ENCODE data around the gene SKP1.

Gene SKP1

DNA sequence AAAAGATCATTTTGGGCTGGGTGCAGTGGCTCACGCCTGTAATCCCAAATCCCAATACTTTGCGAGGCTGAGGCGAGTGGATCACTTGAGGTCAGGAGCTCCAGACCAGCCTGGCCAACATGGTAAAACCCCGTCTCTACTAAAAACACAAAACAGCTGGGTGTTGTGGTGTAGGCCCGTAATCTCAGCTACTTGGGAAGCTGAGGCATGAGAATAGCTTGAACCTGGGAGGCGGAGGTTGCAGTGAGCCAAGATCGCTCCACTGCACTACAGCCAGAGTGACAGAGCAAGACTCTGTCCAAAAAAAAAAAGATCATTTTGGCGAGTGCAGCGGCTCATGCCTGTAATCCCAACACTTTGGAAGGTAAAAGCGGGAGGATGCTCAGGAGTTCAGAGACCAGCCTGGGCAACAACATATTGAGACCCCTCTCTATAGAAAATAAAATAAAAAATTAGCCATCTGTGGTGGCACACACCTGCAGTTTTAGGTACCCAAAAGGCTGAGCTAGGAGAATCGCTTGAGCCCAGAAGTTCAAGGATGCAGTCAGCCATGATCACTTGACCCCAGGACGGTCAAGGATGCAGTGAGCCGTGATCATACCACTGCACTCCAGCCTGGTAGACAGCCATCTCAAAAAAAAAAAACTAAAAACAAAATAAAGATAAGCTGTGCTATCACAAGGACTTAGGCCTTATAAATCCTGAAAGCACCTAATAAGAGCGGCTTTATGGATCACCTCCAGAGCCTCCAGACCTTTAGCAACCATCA lies 32.9 kb upstream of the SKP1 start:
- Histone ChIP-seq H3K27ac (ENCODE audit: low read length, poor library complexity, severe bottlenecking) (no peak overlapping the region), H4K91ac (ENCODE audit: low read length) (no peak overlapping the region), H3K36me3 (ENCODE audit: control insufficient read depth in 1 of 2, insufficient read depth in 2 of 2, low read depth in 1 of 2, low read length in 2 of 2) (peaks cover 3 to 26% of the 10 kb centered on the region in 2 experiments), H3K4me1 (ENCODE audit: control insufficient read depth, insufficient read depth, low read depth, low read length) (peaks cover 13% of the 10 kb centered on the region), H4K8ac (ENCODE audit: low read length) (no peak overlapping the region), H3K9ac (ENCODE audit: low read length) (no peak overlapping the region), H2BK120ac (ENCODE audit: low read depth, low read length) (no peak overlapping the region), H3K4ac (ENCODE audit: low read depth in 1 of 2, low read length in 2 of 2) (no peak overlapping the region), H3K27me3 (ENCODE audit: control insufficient read depth in 1 of 2, insufficient read depth in 1 of 2, low read length in 2 of 2) (no peaks in the 10 kb centered on the region), H2BK15ac (ENCODE audit: low read depth, poor library complexity, severe bottlenecking) (no peak overlapping the region), H3K14ac (ENCODE audit: low read length in 2 of 2) (no peak overlapping the region), H2AK5ac (ENCODE audit: low read length, severe bottlenecking) (no peak overlapping the region), H3K79me1 (replicated peaks; ENCODE audit: low read length, poor library complexity, severe bottlenecking) (no peaks in the 10 kb centered on the region), H2BK12ac (ENCODE audit: low read length in 2 of 2) (no peak overlapping the region), H2BK5ac (ENCODE audit: low read depth, low read length, poor library complexity, severe bottlenecking) (no peak overlapping the region), H3K4me2 (ENCODE audit: low read length, poor library complexity, severe bottlenecking) (no peak overlapping the region), H3K18ac (ENCODE audit: low read depth in 1 of 2, low read length in 2 of 2) (no peak overlapping the region), H3K9me3 (ENCODE audit: control insufficient read depth, low read length) (peaks cover 9% of the 10 kb centered on the region), H3K23ac (ENCODE audit: low read length in 2 of 2) (no peak overlapping the region), H2AFZ (ENCODE audit: low read depth, low read length) (no peak overlapping the region), H3K4me3 (ENCODE audit: insufficient read depth in 1 of 2, low read depth in 1 of 2, low read length in 2 of 2) (no peak overlapping the region)
- no peak for DNase-seq
- WGBS: 96% methylated on average over 13 of the region's 14 CpGs

DNA sequence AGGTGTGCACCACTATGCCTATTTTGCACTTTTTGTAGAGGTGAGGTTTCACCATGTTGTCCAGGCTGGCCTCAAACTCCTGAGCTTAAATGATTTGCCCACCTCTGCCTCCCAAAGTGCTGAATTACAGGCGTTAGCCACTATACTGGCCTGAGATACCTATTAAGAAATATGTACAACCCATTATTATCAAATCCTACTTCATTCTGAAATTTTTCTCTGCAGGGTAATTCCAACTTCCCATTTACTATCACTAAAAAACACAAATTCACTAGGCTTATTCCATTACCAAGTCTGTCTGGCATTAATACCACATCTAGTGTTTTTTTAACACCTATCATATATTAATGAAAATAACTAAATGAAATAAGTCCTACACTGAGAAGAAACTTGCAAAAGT lies 30.9 kb upstream of the SKP1 start:
- H2BK5ac ChIP-seq (ENCODE audit: low read depth, low read length, poor library complexity, severe bottlenecking): no peak overlapping the region
- H3K9ac ChIP-seq (ENCODE audit: low read length): no peak overlapping the region
- no peak overlapping the region for H2BK120ac ChIP-seq (ENCODE audit: low read depth, low read length)
- no peak overlapping the region for H3K18ac ChIP-seq (ENCODE audit: low read depth in 1 of 2, low read length in 2 of 2)
- WGBS: 93% methylated on average over 1 of the region's 1 CpG
- H3K27ac ChIP-seq (ENCODE audit: low read length, poor library complexity, severe bottlenecking): no peak overlapping the region
- no peak overlapping the region for H2AK5ac ChIP-seq (ENCODE audit: low read length, severe bottlenecking)
- no peak for DNase-seq
- no peak overlapping the region for H2BK12ac ChIP-seq (ENCODE audit: low read length in 2 of 2)
- no peak overlapping the region for H3K14ac ChIP-seq (ENCODE audit: low read length in 2 of 2)
- no peak overlapping the region for H3K4me2 ChIP-seq (ENCODE audit: low read length, poor library complexity, severe bottlenecking)
- H4K8ac ChIP-seq (ENCODE audit: low read length): no peak overlapping the region
- no peak overlapping the region for H3K23ac ChIP-seq (ENCODE audit: low read length in 2 of 2)
- H3K4me3 ChIP-seq (ENCODE audit: insufficient read depth in 1 of 2, low read depth in 1 of 2, low read length in 2 of 2): no peak overlapping the region
- no peak overlapping the region for H4K91ac ChIP-seq (ENCODE audit: low read length)
- H3K9me3 ChIP-seq (ENCODE audit: control insufficient read depth, low read length): peaks cover under 1% of the 10 kb centered on the region
- no peak overlapping the region for H2AFZ ChIP-seq (ENCODE audit: low read depth, low read length)
- H3K4me1 ChIP-seq (ENCODE audit: control insufficient read depth, insufficient read depth, low read depth, low read length): peaks cover 16% of the 10 kb centered on the region
- no peak overlapping the region for H2BK15ac ChIP-seq (ENCODE audit: low read depth, poor library complexity, severe bottlenecking)
- H3K4ac ChIP-seq (ENCODE audit: low read depth in 1 of 2, low read length in 2 of 2): no peak overlapping the region
- H3K27me3 ChIP-seq (ENCODE audit: control insufficient read depth in 1 of 2, insufficient read depth in 1 of 2, low read length in 2 of 2): no peaks in the 10 kb centered on the region
- H3K79me1 ChIP-seq (replicated peaks; ENCODE audit: low read length, poor library complexity, severe bottlenecking): peaks cover 1% of the 10 kb centered on the region
- peaks cover 6 to 37% of the 10 kb centered on the region in 2 experiments for H3K36me3 ChIP-seq (ENCODE audit: control insufficient read depth in 1 of 2, insufficient read depth in 2 of 2, low read depth in 1 of 2, low read length in 2 of 2)

DNA sequence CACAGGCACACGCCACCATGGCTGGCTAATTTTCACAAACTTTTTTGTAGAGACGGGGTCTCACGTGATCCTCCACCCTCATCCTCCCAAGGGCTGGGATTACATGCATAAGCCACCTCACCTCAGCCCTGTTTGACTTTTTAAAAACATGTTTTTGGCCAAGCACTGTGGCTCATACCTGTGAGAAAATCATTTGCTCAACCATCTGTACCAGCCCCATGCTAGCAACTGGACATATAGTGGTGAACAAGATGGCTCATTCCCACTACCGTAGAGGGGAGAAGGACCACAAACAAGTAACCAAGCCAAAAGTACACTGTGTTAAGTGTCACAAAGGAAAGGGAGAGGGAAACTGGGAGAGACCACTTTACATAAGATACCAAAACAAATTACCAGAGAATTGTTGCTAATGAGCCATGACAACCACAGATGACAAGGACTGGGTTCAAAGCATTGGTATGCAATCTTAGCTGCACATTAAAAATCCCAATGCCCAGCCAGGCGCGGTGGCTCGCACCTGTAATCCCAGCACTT lies 29.9 kb upstream of the SKP1 start:
- no peak for DNase-seq
- peaks cover 6 to 45% of the 10 kb centered on the region in 2 experiments for H3K36me3 ChIP-seq (ENCODE audit: control insufficient read depth in 1 of 2, insufficient read depth in 2 of 2, low read depth in 1 of 2, low read length in 2 of 2)
- H3K23ac ChIP-seq (ENCODE audit: low read length in 2 of 2): no peak overlapping the region
- H3K14ac ChIP-seq (ENCODE audit: low read length in 2 of 2): no peak overlapping the region
- H2BK120ac ChIP-seq (ENCODE audit: low read depth, low read length): no peak overlapping the region
- no peak overlapping the region for H4K8ac ChIP-seq (ENCODE audit: low read length)
- no peak overlapping the region for H2BK5ac ChIP-seq (ENCODE audit: low read depth, low read length, poor library complexity, severe bottlenecking)
- no peak overlapping the region for H2AK5ac ChIP-seq (ENCODE audit: low read length, severe bottlenecking)
- no peak overlapping the region for H2AFZ ChIP-seq (ENCODE audit: low read depth, low read length)
- no peak overlapping the region for H3K27ac ChIP-seq (ENCODE audit: low read length, poor library complexity, severe bottlenecking)
- no peaks in the 10 kb centered on the region for H3K9me3 ChIP-seq (ENCODE audit: control insufficient read depth, low read length)
- H2BK12ac ChIP-seq (ENCODE audit: low read length in 2 of 2): no peak overlapping the region
- WGBS: 88% methylated on average over 6 of the region's 7 CpGs
- H3K9ac ChIP-seq (ENCODE audit: low read length): no peak overlapping the region
- H3K4me1 ChIP-seq (ENCODE audit: control insufficient read depth, insufficient read depth, low read depth, low read length): peaks cover 16% of the 10 kb centered on the region
- no peak overlapping the region for H3K4me2 ChIP-seq (ENCODE audit: low read length, poor library complexity, severe bottlenecking)
- peaks cover 1% of the 10 kb centered on the region for H3K79me1 ChIP-seq (replicated peaks; ENCODE audit: low read length, poor library complexity, severe bottlenecking)
- H3K18ac ChIP-seq (ENCODE audit: low read depth in 1 of 2, low read length in 2 of 2): no peak overlapping the region
- H3K4me3 ChIP-seq (ENCODE audit: insufficient read depth in 1 of 2, low read depth in 1 of 2, low read length in 2 of 2): no peak overlapping the region
- H4K91ac ChIP-seq (ENCODE audit: low read length): no peak overlapping the region
- no peak overlapping the region for H3K4ac ChIP-seq (ENCODE audit: low read depth in 1 of 2, low read length in 2 of 2)
- H2BK15ac ChIP-seq (ENCODE audit: low read depth, poor library complexity, severe bottlenecking): no peak overlapping the region
- no peaks in the 10 kb centered on the region for H3K27me3 ChIP-seq (ENCODE audit: control insufficient read depth in 1 of 2, insufficient read depth in 1 of 2, low read length in 2 of 2)

DNA sequence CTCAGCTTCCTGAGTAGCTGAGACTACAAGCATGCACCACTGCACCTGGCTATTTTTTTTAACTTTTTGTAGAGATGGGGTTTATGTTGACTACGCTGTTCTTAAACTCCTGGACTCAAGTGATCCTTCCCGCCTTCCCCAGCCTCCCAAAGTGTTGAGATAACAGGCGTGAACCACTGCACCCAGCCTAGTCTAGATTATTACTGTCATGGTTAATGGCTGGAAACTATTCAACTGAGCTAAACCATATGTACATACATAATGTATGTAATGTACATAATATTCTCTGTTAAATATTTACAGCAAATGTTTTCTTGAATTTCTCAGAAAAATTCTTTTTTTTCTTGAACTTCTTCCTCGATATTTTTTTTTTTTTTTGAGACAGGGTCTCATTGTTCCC lies 27.8 kb upstream of the SKP1 start:
- Histone ChIP-seq H3K36me3 (ENCODE audit: control insufficient read depth in 1 of 2, insufficient read depth in 2 of 2, low read depth in 1 of 2, low read length in 2 of 2) (peaks cover 15 to 66% of the 10 kb centered on the region in 2 experiments), H3K4me1 (ENCODE audit: control insufficient read depth, insufficient read depth, low read depth, low read length) (peaks cover 14% of the 10 kb centered on the region), H3K4me3 (ENCODE audit: insufficient read depth in 1 of 2, low read depth in 1 of 2, low read length in 2 of 2) (no peak overlapping the region), H2BK15ac (ENCODE audit: low read depth, poor library complexity, severe bottlenecking) (no peak overlapping the region), H3K9ac (ENCODE audit: low read length) (no peak overlapping the region), H2AFZ (ENCODE audit: low read depth, low read length) (no peak overlapping the region), H4K91ac (ENCODE audit: low read length) (no peak overlapping the region), H3K4me2 (ENCODE audit: low read length, poor library complexity, severe bottlenecking) (no peak overlapping the region), H2BK5ac (ENCODE audit: low read depth, low read length, poor library complexity, severe bottlenecking) (no peak overlapping the region), H3K4ac (ENCODE audit: low read depth in 1 of 2, low read length in 2 of 2) (no peak overlapping the region), H4K8ac (ENCODE audit: low read length) (no peak overlapping the region), H3K23ac (ENCODE audit: low read length in 2 of 2) (no peak overlapping the region), H3K14ac (ENCODE audit: low read length in 2 of 2) (no peak overlapping the region), H2BK120ac (ENCODE audit: low read depth, low read length) (no peak overlapping the region), H3K27me3 (ENCODE audit: control insufficient read depth in 1 of 2, insufficient read depth in 1 of 2, low read length in 2 of 2) (no peaks in the 10 kb centered on the region), H2BK12ac (ENCODE audit: low read length in 2 of 2) (no peak overlapping the region), H3K27ac (ENCODE audit: low read length, poor library complexity, severe bottlenecking) (no peak overlapping the region), H2AK5ac (ENCODE audit: low read length, severe bottlenecking) (no peak overlapping the region), H3K18ac (ENCODE audit: low read depth in 1 of 2, low read length in 2 of 2) (no peak overlapping the region), H3K79me1 (replicated peaks; ENCODE audit: low read length, poor library complexity, severe bottlenecking) (peaks cover 14% of the 10 kb centered on the region), H3K9me3 (ENCODE audit: control insufficient read depth, low read length) (no peaks in the 10 kb centered on the region)
- whole genome bisulfite sequencing: 100% methylated on average over 1 of the region's 4 CpGs
- no peak for DNase-seq
